Heart right ventricle (tissue), 16 donors: ENCODE results near the gene POLA2. TPM values are rescaled to one million over a fixed set of nuclear protein-coding genes. Genes with fewer than 3 reads are reported as not detected.

Experiments
- ATAC-seq, 8 donors: fragments of 200-7000 bp; cut with Tn5 transposase; one replicate each; pipeline ENCODE4 v1.9.1; 2020; ENCODE audit warnings: mild to moderate bottlenecking in 8 of 8, moderate library complexity in 8 of 8, moderate number of reproducible peaks in 1 of 8
- DNase-seq, 2 donors: peaks; one replicate each; pipeline ENCODE4 v3.0.0-alpha.2; 2020
- H3K27ac ChIP-seq, 10 donors: fragments of 200-600 bp; sonication (generic) in 2 of 10; one replicate each; pipeline versions ENCODE4 v1.5.0 to v1.8.0; 2020 to 2022; ENCODE audit warnings: mild to moderate bottlenecking in 3 of 10
- H3K27me3 ChIP-seq, 7 donors: fragments of 200-600 bp; one replicate each; pipeline ENCODE4 v1.8.0; 2021 to 2022; ENCODE audit warnings: mild to moderate bottlenecking in 2 of 7
- H3K36me3 ChIP-seq, 9 donors: fragments of 200-600 bp; sonication (generic) in 1 of 9; one replicate each; pipeline versions ENCODE4 v1.5.0 to v1.8.0; 2020 to 2022; ENCODE audit warnings: mild to moderate bottlenecking in 2 of 9
- H3K4me1 ChIP-seq, 9 donors: fragments of 200-600 bp; sonication (generic) in 1 of 9; one replicate each; pipeline versions ENCODE4 v1.5.0 to v1.8.0; 2020 to 2022; ENCODE audit warnings: mild to moderate bottlenecking in 4 of 9
- H3K4me3 ChIP-seq, 10 donors: fragments of 200-600 bp; sonication (generic) in 2 of 10; one replicate each; pipeline versions ENCODE4 v1.5.0 to v1.8.0; 2020 to 2022; ENCODE audit warnings: mild to moderate bottlenecking in 7 of 10, moderate library complexity in 2 of 10
- H3K9me3 ChIP-seq, 11 donors: fragments of 200-600 bp in 10 of 11; sonication (generic) in 2 of 11; one replicate each; pipeline versions ENCODE4 v1.5.0 to v1.8.0; 2013 to 2022; ENCODE audit warnings: mild to moderate bottlenecking in 2 of 11, control low read depth in 1 of 11, moderate library complexity in 1 of 11
- WGBS, 2 donors: extraction: QIAGEN DNeasy Blood & Tissue Kit; methylation state at CpG; one replicate each; pipeline ENCODE4 v1.1.7; 2013; ENCODE audit warnings: inconsistent platforms in 1 of 2; 5-methylcytosine and 5-hydroxymethylcytosine counted together
- intact Hi-C, 10 donors: fragments of 100-400 bp; cut with DNase I; formaldehyde crosslinking; loops; one replicate each; pipeline versions ENCODE4 v1.11.1 to v1.14.2; 2022
- polyA plus RNA-seq, 2 donors: library from polyadenylated mRNA; stranded (reverse); fragments of 200-250 nt; gene quantifications; one replicate each; pipeline ENCODE4 v1.2.3, GENCODE V29; 2013
- total RNA-seq, 10 donors: library from RNA; stranded (reverse); fragmentation: NEBNext Ultra II Directional in 3 of 10; extraction: Animal tissue kit (Norgen Biotek cat#: 25700) in 3 of 10; gene quantifications; one replicate each; pipeline versions ENCODE4 v1.2.1 to v1.2.4, GENCODE V29; 2021 to 2023
- TF ChIP-seq, protein P1 (sequence below), 9 donors: fragments of 200-600 bp; sonication (generic) in 2 of 9; IDR thresholded peaks; one replicate each; pipeline versions ENCODE4 v1.5.0 to v1.8.0; 2021 to 2022; ENCODE audit warnings: antibody characterized with exemption in 9 of 9, mild to moderate bottlenecking in 5 of 9, moderate library complexity in 1 of 9
- donor health status: Arrhythmogenic right ventricular cardiomyopathy.
- donor health status: ischemic (EF 13 %, LVEDD 7.1; RV severe dilation, severe dysfunction).
- donor health status: healthy with polysubstance abuse.
- donor health status: DM: no; HTN: yes; CAD: no.
- donor health status: DM: no; HTN: no; CAD: no.
- donor health status: ischemic (EF 25% LVEDD 6.9; RV normal size, moderate dysfunction).
- donor health status: ischemic (EF 25% LVEDD 5.7; RV mildly dilated, moderate dysfunction).
- donor health status: healthy.
- donor health status: DM: yes; HTN: yes; CAD: no.
- donor health status: Ischemic cardiomyopathy.
- donor health status: ischemic (EF 35%, LVEDD 5.7; RV mildly dilated, moderate dysfunction).
- donor health status: nonischemic (EF 11% LVEDD 7.7; RV severe dilation, severe dysfunction).
- donor health status: DM: yes; HTN: yes; CAD: no.
- donor health status: PGD.
- donor health status: ischemic (EF 29% LVEDD 5.4; RV normal size, mild dysfunction).
- donor health status: nonischemic (EF 23%, LVEDD 6.1; RV moderate dilation, normal function).

POLA2 gene
- total and polyA plus RNA-seq, 12 donors = 2.3 to 9.4 (median 4.0) TPM

DNA sequence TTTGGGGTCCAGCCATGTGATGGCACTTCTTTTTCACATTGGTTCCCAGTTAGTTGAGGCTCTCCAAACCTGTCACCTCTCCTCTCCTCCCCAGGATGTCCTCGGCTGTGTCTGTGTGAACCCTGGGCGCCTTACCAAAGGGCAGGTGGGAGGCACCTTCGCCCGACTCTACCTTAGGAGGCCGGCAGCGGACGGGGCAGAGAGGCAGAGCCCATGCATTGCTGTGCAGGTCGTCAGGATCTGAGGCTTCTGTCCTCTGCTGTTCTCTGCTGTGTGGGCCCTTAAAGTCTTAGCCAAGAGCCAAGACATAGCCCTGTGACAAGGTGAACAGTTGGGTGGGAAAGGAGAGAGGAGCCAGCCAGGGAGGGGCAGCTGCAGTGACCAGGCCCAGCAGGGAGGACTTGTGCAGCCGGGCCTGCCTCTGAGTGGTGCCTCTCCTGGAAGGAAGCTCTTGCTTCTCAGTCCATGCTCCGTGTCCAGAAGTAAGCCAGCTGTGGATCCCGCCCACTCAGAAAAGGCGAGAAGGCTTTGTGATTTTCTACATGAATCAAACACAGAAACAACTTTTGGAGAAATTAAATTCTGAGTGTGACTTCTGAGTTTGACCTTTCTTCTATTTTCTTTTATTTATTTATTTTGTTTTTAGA is 35.4 kb downstream of the POLA2 start:
- intact Hi-C loops = no loop called here
- H3K36me3 ChIP-seq = peaks cover 0 to 46% (median 3%) of the 10 kb centered on the region in 9 donors
- no peaks in the 10 kb centered on the region for H3K9me3 ChIP-seq
- H3K27me3 ChIP-seq = no peaks in the 10 kb centered on the region
- H3K27ac ChIP-seq = peak overlapping the region; percentile 69 to 94 (median 83)
- ATAC-seq = peak in 3 of 8 donors; percentile 17 to 27 (median 26)
- H3K4me1 ChIP-seq = peaks cover 25 to 86% (median 57%) of the 10 kb centered on the region in 9 donors
- H3K4me3 ChIP-seq = no peak overlapping the region
- TF ChIP-seq, protein P1, sequence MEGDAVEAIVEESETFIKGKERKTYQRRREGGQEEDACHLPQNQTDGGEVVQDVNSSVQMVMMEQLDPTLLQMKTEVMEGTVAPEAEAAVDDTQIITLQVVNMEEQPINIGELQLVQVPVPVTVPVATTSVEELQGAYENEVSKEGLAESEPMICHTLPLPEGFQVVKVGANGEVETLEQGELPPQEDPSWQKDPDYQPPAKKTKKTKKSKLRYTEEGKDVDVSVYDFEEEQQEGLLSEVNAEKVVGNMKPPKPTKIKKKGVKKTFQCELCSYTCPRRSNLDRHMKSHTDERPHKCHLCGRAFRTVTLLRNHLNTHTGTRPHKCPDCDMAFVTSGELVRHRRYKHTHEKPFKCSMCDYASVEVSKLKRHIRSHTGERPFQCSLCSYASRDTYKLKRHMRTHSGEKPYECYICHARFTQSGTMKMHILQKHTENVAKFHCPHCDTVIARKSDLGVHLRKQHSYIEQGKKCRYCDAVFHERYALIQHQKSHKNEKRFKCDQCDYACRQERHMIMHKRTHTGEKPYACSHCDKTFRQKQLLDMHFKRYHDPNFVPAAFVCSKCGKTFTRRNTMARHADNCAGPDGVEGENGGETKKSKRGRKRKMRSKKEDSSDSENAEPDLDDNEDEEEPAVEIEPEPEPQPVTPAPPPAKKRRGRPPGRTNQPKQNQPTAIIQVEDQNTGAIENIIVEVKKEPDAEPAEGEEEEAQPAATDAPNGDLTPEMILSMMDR (IDR thresholded peaks at IDR 0.05) = no peak
- peak in 1 of 2 donors; percentile 42 for DNase-seq
- WGBS, 2 donors = 79 to 87% methylated on average over 12 of the region's 12 CpGs

DNA sequence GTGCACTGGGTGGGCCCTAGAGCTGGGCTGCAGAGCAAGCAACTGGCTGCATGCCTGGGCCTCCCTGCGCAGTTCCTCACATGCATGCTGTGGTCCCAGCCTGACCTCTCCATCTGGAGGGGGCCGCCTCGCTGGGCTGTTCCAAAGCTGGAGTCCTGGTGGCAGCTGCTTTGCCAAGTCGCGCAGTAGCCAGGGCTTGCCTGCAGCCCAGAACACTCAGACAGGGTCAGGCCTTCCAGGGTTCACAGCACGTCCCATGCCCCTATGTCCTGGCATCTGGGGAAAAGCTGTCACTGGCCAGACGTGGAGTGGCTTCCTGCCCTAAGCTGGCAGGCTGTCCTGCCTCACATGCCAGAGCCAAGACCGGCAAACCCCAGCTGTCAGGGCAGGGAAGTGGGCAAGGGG is 36.4 kb downstream of the POLA2 start:
- Histone ChIP-seq H3K27me3 (no peaks in the 10 kb centered on the region), H3K27ac (peak overlapping the region; percentile 81 to 94 (median 83)), H3K36me3 (peaks cover 0 to 46% (median 3%) of the 10 kb centered on the region in 9 donors), H3K9me3 (no peaks in the 10 kb centered on the region), H3K4me3 (peak overlapping the region in 2 of 10 donors; percentile 19 to 20), H3K4me1 (peaks cover 21 to 82% (median 53%) of the 10 kb centered on the region in 9 donors)
- WGBS, 2 donors = 28 to 35% methylated on average over 8 of the region's 8 CpGs
- TF ChIP-seq, protein P1 (IDR thresholded peaks at IDR 0.05) = no peak
- ATAC-seq (peak; percentile 72 to 89 (median 81)), DNase-seq (peak; percentile 84 to 91)
- intact Hi-C loops = no loop called here

DNA sequence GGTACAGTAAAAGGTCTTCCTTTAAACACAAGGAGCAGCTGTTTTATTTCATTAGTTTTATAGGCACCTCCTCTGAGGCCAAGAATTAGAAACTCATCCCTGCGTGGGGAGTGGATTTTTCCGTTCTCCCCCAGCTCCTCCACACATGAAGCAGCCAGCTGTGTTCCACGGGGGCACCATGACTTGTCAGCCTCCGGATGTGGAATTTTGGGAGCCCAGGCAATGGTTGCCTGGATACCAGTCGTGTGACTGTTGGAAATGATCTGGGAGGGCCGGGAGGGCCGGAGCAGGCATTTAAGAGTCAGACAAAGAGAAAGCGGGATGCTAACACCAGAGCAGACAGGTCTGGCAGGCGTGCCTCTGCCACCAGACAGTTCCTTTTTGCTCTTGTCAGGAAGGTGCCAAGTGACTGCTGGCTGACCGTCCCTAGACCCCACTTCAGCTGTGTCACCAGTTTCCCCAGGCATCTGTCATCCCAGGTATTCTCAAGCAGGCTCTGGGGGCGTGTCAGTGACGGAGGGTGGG is 37.0 kb downstream of the POLA2 start:
- intact Hi-C loops = no loop called here
- Histone ChIP-seq H3K36me3 (peaks cover 0 to 44% (median 3%) of the 10 kb centered on the region in 9 donors), H3K27ac (peak overlapping the region; percentile 81 to 94 (median 83)), H3K27me3 (no peaks in the 10 kb centered on the region), H3K9me3 (no peaks in the 10 kb centered on the region), H3K4me3 (peak overlapping the region in 3 of 10 donors; percentile 2 to 20 (median 19)), H3K4me1 (peaks cover 21 to 76% (median 49%) of the 10 kb centered on the region in 9 donors)
- TF ChIP-seq, protein P1 (IDR thresholded peaks at IDR 0.05) = no peak
- WGBS, 2 donors = 44 to 46% methylated on average over 12 of the region's 12 CpGs
- DNase-seq (peak; percentile 60 to 77), ATAC-seq (peak; percentile 34 to 56 (median 54))

DNA sequence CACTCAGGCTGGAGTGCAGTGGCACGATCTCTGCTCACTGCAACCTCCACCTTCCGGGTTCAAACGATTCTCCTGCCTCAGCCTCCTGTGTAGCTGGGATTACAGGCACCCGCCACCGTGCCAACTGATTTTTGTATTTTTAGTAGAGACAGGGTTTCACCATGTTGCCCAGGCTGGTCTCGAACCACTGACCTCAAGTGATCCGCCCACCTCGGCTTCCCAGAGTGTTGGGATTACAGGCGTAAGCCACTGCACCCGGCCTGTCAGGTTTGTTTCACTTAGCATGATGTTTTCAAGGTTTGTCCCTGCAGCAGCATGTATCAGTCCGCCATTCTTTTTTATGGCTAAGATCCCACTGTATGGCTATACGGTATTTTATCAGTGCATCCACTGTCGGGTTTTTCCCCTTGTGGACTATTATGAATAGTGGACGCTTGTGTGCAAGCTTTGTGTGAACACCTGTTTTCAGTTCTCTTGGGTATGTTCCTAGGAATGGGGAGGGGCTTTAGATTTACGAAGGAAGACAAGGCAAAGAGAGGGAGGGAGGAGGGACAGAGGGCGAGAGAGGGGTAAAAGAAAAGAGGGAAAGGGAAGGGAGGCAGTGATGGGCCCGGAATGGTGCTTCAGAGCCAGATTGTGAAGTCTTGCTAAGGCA is 39.0 kb downstream of the POLA2 start:
- Histone ChIP-seq H3K4me1 (peaks cover 16 to 59% (median 48%) of the 10 kb centered on the region in 9 donors), H3K4me3 (no peak overlapping the region), H3K27me3 (no peaks in the 10 kb centered on the region), H3K36me3 (peaks cover 0 to 30% (median 0%) of the 10 kb centered on the region in 9 donors), H3K27ac (peak overlapping the region in 5 of 10 donors; percentile 2 to 61 (median 46)), H3K9me3 (no peaks in the 10 kb centered on the region)
- 91% methylated on average over 17 of the region's 17 CpGs for WGBS, 2 donors
- intact Hi-C loops = loop anchor here in 1 of 10 donors (2.0 kb wide), 1 partner anchor 14 kb away; the partner anchor contains the start of gene CDC42EP2
- ATAC-seq = no peak
- DNase-seq = no peak
- TF ChIP-seq, protein P1 (IDR thresholded peaks at IDR 0.05) = no peak
